ENCODE measurements around the gene PTGR1.

- TF ChIP-seq SIN3A (IDR thresholded peaks at IDR 0.05; ENCODE audit: borderline replicate concordance, insufficient read depth, low read length) (no peak), POLR2AphosphoS5 (IDR thresholded peaks at IDR 0.05; ENCODE audit: low read depth, low read length) (no peak)
Observed at GRCh38 chr9:111527347-111527746, 72.1 kb downstream of the PTGR1 start.
